Gastroesophageal sphincter (tissue), 4 donors: ENCODE measurements around the gene DNAJC4. TPM values are rescaled to one million over a fixed set of nuclear protein-coding genes. Genes with fewer than 3 reads are reported as not detected.

Experiments
- ATAC-seq: fragments of 150-250 bp; one replicate; pipeline ENCODE4 v1.9.1; 2016; ENCODE audit warnings: mild to moderate bottlenecking, moderate library complexity
- H3K27ac ChIP-seq, 4 donors: fragments of 200-600 bp; sonication (generic) in 3 of 4; 1 replicate in 3 of 4; 2 replicates in 1 of 4; pipeline ENCODE4 v1.5.1; 2016 to 2019
- H3K27me3 ChIP-seq: fragments of 200-600 bp; sonication (generic); one replicate; pipeline ENCODE4 v1.5.1; 2019
- H3K36me3 ChIP-seq, 2 donors: fragments of 200-600 bp; sonication (generic); one replicate each; pipeline ENCODE4 v1.5.1; 2019; ENCODE audit warnings: control low read depth in 1 of 2
- H3K4me1 ChIP-seq, 3 donors: fragments of 200-600 bp; sonication (generic); 1 replicate in 2 of 3; 2 replicates in 1 of 3; pipeline ENCODE4 v1.5.1; 2016 to 2019; ENCODE audit warnings: control low read depth in 2 of 3
- H3K4me3 ChIP-seq, 2 donors: fragments of 200-600 bp; sonication (generic); one replicate each; pipeline ENCODE4 v1.5.1; 2019; ENCODE audit warnings: mild to moderate bottlenecking in 1 of 2, moderate library complexity in 1 of 2
- H3K9me3 ChIP-seq, 3 donors: fragments of 200-600 bp; sonication (generic); one replicate each; pipeline ENCODE4 v1.5.1; 2017 to 2019; ENCODE audit warnings: control low read depth in 2 of 3
- CTCF ChIP-seq, 4 experiments: fragments of 200-600 bp in 2 of 4; fragments of 450-650 bp in 2 of 4; sonication (generic) in 1 of 4; IDR thresholded peaks; one replicate each; pipeline ENCODE4 v1.5.1; 2017 to 2019; ENCODE audit warnings: antibody characterized with exemption in 4 of 4, mild to moderate bottlenecking in 2 of 4, moderate library complexity in 2 of 4
- EP300 ChIP-seq: sonication (generic); formaldehyde crosslinking; IDR thresholded peaks from one replicate; pipeline ENCODE4 v1.6.1; 2017; ENCODE audit warnings: antibody characterized with exemption, mild to moderate bottlenecking
- POLR2A ChIP-seq, 2 donors: fragments of 450-650 bp; IDR thresholded peaks; one replicate each; pipeline ENCODE4 v1.6.1; 2017; ENCODE audit warnings: antibody characterized with exemption in 2 of 2, mild to moderate bottlenecking in 2 of 2, moderate library complexity in 1 of 2
- POLR2AphosphoS5 ChIP-seq: sonication (generic); formaldehyde crosslinking; IDR thresholded peaks from one replicate; pipeline ENCODE4 v1.6.1; 2017; ENCODE audit warnings: antibody characterized with exemption
- WGBS, 2 donors: methylation state at CpG; one replicate each; pipeline ENCODE4 v1.1.5; 2018; ENCODE audit warnings: low coverage in 1 of 2; 5-methylcytosine and 5-hydroxymethylcytosine counted together
- total RNA-seq, 4 donors: library from RNA; depleted of rRNA; stranded (reverse); fragments of >200 nt; gene quantifications; one replicate each; pipeline ENCODE4 v1.1.0, GENCODE V29; 2016

Gene DNAJC4
- total RNA-seq, 4 donors from 2014 or later: 7.1 to 33.5 (median 28.9) TPM

GRCh38 chr11:64185693-64186491 is 44.5 kb upstream of the DNAJC4 start, which contains the start of gene STIP1:
Gene STIP1, plus strand, starts transcription at chr11:64186171. Its CDS starts 91 bp downstream, at chr11:64186262.
- Histone ChIP-seq H3K4me1 (peaks cover 2 to 43% (median 24%) of the 10 kb centered on the region in 3 donors), H3K4me3 (peak within 1 kb of the TSS; percentile 58 to 61), H3K27ac (peak within 1 kb of the TSS; percentile 81 to 98 (median 91)), H3K36me3 (peaks cover 0 to 5% of the 10 kb centered on the region in 2 donors), H3K27me3 (no peaks in the 10 kb centered on the region), H3K9me3 (no peaks in the 10 kb centered on the region)
- WGBS, 2 donors: 0% methylated on average over 1 of the region's 74 CpGs; no CpG with 5 or more reads in 1 of the 2 donors
- peak; percentile 93 for ATAC-seq
- peak; percentile 85 for TF ChIP-seq POLR2AphosphoS5
- TF ChIP-seq EP300: no peak
- TF ChIP-seq POLR2A (IDR thresholded peaks at IDR 0.05): peak in 1 of 2 donors; percentile 26
- peak in 2 of 4 experiments; percentile 62 to 63 for TF ChIP-seq CTCF (IDR thresholded peaks at IDR 0.05)

GRCh38 chr11:64186492-64187165 is 43.7 kb upstream of the DNAJC4 start:
- no peak for ATAC-seq
- H3K27me3 ChIP-seq: no peaks in the 10 kb centered on the region
- peak overlapping the region in 1 of 4 donors; percentile 71 for H3K27ac ChIP-seq
- H3K9me3 ChIP-seq: no peaks in the 10 kb centered on the region
- no peak for TF ChIP-seq CTCF (IDR thresholded peaks at IDR 0.05)
- TF ChIP-seq POLR2AphosphoS5: no peak
- TF ChIP-seq EP300: no peak
- no peak for TF ChIP-seq POLR2A (IDR thresholded peaks at IDR 0.05)
- WGBS, 2 donors: 1 to 4% methylated on average over 5 to 16 of the region's 48 CpGs
- peaks cover 0 to 6% of the 10 kb centered on the region in 2 donors for H3K36me3 ChIP-seq
- peaks cover 0 to 35% (median 18%) of the 10 kb centered on the region in 3 donors for H3K4me1 ChIP-seq
- H3K4me3 ChIP-seq: no peak overlapping the region

- Histone ChIP-seq H3K4me3 (no peak overlapping the region), H3K36me3 (peaks cover 0 to 58% of the 10 kb centered on the region in 2 donors), H3K9me3 (no peaks in the 10 kb centered on the region), H3K4me1 (no peaks in the 10 kb centered on the region), H3K27me3 (no peaks in the 10 kb centered on the region), H3K27ac (no peak overlapping the region)
- 90% methylated on average over 2 of the region's 5 CpGs; no CpG with 5 or more reads in 1 of the 2 donors for WGBS, 2 donors
- ATAC-seq: no peak
- TF ChIP-seq POLR2A (IDR thresholded peaks at IDR 0.05) (no peak), CTCF (IDR thresholded peaks at IDR 0.05) (no peak), POLR2AphosphoS5 (no peak), EP300 (no peak)
Measured at GRCh38 chr11:64192434-64192833, 37.9 kb upstream of the DNAJC4 start.

- 72 to 80% methylated on average over 2 to 5 of the region's 9 CpGs for WGBS, 2 donors
- ATAC-seq: no peak
- no peak overlapping the region for H3K4me3 ChIP-seq
- no peaks in the 10 kb centered on the region for H3K27me3 ChIP-seq
- TF ChIP-seq EP300: no peak
- TF ChIP-seq POLR2A (IDR thresholded peaks at IDR 0.05): no peak
- no peak for TF ChIP-seq POLR2AphosphoS5
- TF ChIP-seq CTCF (IDR thresholded peaks at IDR 0.05): no peak
- peaks cover 0 to 94% of the 10 kb centered on the region in 2 donors for H3K36me3 ChIP-seq
- H3K4me1 ChIP-seq: no peaks in the 10 kb centered on the region
- H3K27ac ChIP-seq: no peak overlapping the region
- no peaks in the 10 kb centered on the region for H3K9me3 ChIP-seq
Measured at GRCh38 chr11:64196626-64197025, 33.7 kb upstream of the DNAJC4 start.
